Measurements from ENCODE around the gene TPM2.
A peak's percentile ranks its signal among the peaks of the same experiment; 100 is the strongest.

The TPM2 gene

GRCh38 chr9:35696520-35697215 lies 6.9 kb upstream of the TPM2 start:
- peak; percentile 28 for DNase-seq (ENCODE audit: low read depth)

- DNase-seq (ENCODE audit: low read depth), result no peak
These were observed 6.2 kb upstream of the TPM2 start for GRCh38 chr9:35695943-35696401.

- DNase-seq (ENCODE audit: low read depth), result no peak
These were observed 2.1 kb upstream of the TPM2 start for GRCh38 chr9:35691757-35692301.

DNA sequence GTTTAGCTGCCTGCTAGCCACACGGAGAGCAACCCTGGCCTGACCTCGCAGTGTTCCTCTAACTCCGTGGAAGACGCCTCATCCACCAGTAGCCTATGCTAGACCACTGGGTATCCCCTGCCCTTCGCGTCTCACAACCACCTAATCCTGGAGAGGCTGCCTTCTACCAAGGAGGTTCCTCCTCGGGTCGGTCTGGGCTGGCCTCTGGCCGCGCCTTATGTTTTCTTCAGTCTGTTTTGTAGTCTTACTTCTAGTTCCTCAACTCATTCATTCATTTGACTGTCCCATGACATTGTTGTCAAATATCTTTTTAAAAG lies 1.6 kb upstream of the TPM2 start:
- no peak for DNase-seq (ENCODE audit: low read depth)

- peak; percentile 6 for DNase-seq (ENCODE audit: low read depth)
These were observed 1.0 kb upstream of the TPM2 start for GRCh38 chr9:35690614-35691333.

- DNase-seq (ENCODE audit: low read depth), result no peak
These were observed 529 bp upstream of the TPM2 start for GRCh38 chr9:35690294-35690613.

DNA sequence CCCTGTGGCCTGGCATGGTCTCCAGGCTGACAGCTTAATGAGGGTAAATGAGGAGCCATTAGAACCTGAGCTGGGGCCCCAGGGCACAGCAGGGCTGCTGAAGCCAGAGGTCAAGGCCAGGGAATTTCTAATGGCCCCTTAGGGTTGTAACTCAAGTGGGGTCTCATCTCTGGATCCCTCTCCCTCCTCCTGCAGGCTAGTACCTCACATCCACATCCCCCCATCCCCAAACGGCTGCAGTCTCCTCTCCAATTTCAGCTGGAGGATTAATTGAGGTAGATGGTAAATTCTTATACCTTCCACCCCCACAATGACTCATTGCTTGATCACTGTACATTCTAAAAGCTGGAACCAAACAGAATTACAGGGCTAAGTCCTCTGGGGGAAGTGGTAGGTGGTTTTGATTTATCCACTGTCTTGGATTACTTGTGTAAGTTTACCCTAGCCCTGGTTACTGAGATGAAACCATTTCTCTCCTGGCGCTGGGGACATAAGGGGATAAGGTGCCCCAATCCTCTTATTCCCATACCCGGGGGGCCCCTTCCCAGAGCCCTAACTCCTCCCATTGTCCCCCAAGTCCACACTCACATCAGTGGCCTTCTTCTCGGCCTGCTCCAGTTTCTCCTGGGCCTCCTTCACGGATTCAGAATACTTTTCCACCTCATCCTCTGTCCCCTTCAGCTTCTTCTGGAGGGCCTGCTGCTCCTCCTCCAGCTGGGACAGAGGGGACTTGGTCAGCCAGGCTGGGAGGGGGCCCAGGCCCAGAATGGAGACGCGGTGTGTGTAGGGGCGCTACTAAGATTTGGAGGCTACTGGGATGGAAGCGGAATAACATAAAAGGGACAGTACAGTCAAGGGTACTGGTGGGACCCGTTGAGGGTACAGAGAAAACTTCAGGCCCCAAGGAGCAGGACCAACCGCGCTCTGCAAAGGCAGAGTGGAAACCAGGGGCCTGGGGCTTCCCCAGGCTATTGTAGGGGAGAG lies 875 bp downstream of the TPM2 start:
- no peak for DNase-seq (ENCODE audit: low read depth)

GRCh38 chr9:35687972-35688557 lies 1.7 kb downstream of the TPM2 start:
- no peak for DNase-seq (ENCODE audit: low read depth)

GRCh38 chr9:35687306-35687705 lies 2.4 kb downstream of the TPM2 start:
- no peak for DNase-seq (ENCODE audit: low read depth)

DNA sequence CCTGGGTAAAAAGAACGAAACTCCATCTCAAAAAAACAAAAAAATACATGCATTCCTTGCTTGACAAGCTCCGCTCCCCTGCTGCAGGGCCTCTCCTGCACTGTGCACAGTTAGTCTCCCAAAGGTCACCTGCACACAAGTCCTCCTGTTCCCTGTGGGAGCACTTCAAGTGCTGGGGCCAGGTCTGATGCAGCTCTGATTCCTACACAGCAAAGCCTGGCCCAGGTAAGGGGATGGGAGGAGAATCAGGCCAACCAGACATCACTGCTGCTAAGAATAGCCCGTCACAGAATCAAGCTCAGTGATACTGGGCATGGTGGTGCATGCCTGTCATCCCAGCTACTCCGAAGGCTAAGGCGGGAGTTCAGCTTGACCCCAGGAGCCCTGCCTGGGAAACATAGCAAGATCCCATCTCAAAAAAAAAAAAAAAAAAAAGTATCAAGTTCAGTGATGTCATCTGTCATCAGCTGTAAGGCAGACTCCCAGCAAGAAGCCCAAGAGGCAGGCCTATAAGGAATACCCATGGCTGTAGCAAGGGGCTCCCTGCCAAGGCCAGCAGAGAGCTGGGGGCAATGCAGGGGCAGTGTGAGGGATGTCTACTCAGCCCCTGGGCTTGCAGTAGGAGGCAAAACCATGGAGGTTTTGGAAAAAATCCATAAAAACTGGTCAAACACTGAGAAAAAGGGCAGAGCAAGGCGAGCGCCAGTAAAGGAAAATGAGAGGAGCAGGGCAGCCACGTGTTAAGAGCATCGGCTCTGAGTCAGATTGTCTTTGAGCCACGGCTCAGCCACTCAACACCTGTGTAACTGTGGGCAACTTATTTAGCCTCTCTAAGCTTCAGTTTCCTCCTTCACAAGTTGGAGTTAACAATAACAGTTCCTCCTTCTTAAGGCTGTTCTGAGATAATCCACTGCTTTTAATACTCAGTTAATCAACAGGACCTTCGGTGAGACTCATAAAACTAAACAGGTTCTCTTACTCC lies 3.2 kb downstream of the TPM2 start:
- no peak for DNase-seq (ENCODE audit: low read depth)

- DNase-seq (ENCODE audit: low read depth), result no peak
These were observed 4.2 kb downstream of the TPM2 start for GRCh38 chr9:35685506-35685905.

GRCh38 chr9:35684921-35685320 lies 4.8 kb downstream of the TPM2 start:
- DNase-seq (ENCODE audit: low read depth), result no peak

- DNase-seq (ENCODE audit: low read depth), result no peak
These were observed 6.4 kb downstream of the TPM2 start for GRCh38 chr9:35683323-35683722.

- DNase-seq (ENCODE audit: low read depth), result no peak
These were observed 7.0 kb downstream of the TPM2 start for GRCh38 chr9:35682520-35683315.

DNA sequence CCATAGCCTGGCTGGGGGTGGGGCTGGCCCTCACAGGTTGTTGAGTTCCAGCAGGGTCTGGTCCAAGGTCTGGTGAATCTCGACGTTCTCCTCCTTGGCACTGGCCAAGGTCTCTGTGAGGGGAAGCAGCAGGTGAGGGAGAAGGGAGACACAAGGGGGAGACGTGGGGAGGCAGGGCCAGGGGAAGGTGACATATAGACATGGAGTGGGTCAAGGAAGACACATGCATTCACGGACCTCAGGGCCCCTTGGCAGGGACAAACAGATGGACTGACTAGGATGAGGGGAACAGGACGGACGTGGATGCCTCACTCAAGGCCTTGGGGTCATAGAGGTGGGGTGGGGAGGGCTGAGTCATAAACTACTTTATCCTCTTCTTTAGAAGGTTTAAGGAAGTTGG lies 7.7 kb downstream of the TPM2 start:
- DNase-seq (ENCODE audit: low read depth), result no peak

GRCh38 chr9:35681341-35682002 lies 8.3 kb downstream of the TPM2 start:
- no peak for DNase-seq (ENCODE audit: low read depth)

DNA sequence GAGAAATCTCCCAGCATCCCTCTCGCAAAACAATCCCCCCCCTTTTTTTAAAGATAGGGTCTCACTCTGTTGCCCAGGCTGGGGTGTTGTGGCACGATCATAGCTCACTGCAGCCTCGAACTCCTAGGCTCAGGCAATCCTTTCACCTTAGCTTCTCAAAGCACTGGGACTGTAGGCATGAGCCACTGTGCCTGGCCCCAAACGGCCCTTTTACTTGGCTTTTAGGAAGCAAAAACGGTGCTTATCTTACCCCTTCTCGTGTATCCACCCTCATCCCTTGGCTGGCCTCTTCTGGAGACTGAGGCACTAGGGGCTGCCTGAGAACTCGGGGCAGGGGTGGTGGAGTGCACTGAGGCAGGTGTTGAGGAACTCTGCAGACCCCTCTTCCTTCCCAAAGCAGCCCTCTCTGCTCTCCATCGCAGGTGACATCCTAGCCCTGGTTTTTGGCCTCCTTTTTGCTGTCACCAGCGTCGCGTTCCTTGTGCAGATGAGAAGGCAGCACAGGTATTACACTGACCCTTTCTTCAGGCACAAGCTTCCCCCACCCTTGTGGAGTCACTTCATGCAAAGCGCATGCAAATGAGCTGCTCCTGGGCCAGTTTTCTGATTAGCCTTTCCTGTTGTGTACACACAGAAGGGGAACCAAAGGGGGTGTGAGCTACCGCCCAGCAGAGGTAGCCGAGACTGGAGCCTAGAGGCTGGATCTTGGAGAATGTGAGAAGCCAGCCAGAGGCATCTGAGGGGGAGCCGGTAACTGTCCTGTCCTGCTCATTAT lies 9.2 kb downstream of the TPM2 start:
- DNase-seq (ENCODE audit: low read depth), result no peak

DNA sequence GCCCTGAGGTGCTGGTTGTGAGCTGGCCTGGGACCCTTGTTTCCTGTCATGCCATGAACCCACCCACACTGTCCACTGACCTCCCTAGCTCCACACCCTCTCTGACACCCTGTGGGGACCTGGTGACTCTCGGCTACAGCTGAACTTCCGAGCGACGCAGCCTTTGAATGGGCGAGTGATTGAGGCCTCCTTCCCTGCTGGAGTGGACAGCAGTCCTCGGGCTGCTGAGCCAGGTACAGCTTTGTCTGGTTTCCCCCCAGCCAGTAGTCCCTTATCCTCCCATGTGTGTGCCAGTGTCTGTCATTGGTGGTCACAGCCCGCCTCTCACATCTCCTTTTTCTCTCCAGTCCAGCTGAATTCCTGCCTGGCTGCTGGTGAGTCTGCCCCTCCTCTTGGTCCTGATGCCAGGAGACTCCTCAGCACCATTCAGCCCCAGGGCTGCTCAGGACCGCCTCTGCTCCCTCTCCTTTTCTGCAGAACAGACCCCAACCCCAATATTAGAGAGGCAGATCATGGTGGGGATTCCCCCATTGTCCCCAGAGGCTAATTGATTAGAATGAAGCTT lies 9.9 kb downstream of the TPM2 start:
- no peak for DNase-seq (ENCODE audit: low read depth)
